Measurements from ENCODE around the gene ZNF652. TPM values are rescaled to one million over a fixed set of nuclear protein-coding genes. Genes with fewer than 3 reads are reported as not detected.
A peak's percentile ranks its signal among the peaks of the same experiment; 100 is the strongest.
"Not testable (repeated sequence)": the region's sequence is repeated elsewhere in the genome, so short reads cannot be mapped to it uniquely, and the experiment has no call there.

Gene ZNF652
- total RNA-seq, 1 experiment from 2014 or later = 18.3 TPM

- peak; percentile 86 for DNase-seq (ENCODE audit: low spot score)
These were observed 46.3 kb downstream of the ZNF652 start for GRCh38 chr17:49315551-49316257.

DNA sequence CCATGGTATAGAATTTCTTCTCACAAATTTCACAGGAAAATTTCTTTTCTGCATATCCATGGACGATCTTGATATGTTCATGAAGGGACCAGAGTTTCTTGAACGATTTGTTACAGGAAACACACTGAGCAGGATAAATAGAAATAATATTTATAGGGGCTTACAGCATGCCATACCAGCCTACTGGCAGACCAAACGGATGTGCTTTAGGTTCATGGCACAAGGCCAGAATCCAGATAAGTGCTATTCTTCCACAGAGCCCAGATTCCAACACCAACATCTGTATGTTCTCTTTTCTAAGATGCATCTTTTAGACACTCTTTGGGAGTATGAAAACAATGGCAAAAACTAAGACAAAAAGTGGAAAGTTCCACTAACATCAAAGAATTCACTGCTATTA lies 49.3 kb downstream of the ZNF652 start:
- DNase-seq (ENCODE audit: low spot score) = no peak

GRCh38 chr17:49299996-49300395 lies 62.1 kb downstream of the ZNF652 start:
- DNase-seq (ENCODE audit: low spot score) = no peak

DNA sequence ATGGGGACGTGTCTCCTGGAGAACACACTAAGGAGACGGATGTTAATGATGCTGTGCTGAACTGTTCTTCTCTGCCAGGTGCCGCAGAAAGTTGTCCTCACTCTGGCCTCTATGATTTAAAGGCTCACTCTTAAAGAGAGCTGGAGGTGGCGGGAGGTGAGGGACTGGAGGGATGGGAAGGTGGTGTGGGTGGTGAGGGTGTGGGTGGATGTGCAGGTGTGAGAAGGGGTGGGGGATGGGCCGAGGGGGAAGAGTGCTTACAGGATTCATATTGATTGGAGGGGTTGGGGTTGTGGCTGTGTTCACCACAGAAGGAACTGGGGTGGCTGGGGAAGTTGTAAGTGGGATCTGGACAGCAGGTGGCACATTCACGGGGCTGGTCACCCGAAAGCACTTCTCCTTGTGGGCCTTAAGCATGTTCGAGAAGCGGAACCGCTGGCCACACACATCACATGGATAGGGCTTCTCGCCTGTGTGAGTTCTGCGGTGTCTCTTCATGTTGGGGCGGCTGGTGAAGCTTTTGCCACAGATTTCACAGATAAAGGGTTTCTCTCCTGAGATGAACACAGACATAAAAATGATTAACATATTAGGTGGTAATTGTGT lies 63.6 kb downstream of the ZNF652 start:
- DNase-seq (ENCODE audit: low spot score) = no peak

DNA sequence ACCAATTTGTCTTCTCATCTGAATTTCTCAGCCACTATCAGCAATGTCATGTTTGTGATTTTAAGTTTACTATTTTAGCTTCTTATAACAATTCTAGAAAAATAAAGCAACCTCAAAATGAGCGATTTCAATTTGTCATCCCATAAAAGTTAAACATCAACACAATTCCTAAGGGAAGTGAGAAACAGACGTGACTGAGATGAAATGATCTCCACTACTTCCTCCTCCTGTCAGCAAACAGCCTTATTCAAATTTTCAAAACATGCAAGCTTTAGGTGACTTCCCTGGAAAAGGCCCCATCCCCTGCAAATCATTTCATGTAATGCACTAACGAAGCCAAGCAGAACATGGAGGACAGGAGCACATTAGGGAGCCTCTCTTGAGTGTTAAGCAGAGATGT lies 64.9 kb downstream of the ZNF652 start:
- DNase-seq (ENCODE audit: low spot score) = no peak

GRCh38 chr17:49294122-49294521 lies 67.9 kb downstream of the ZNF652 start:
- no peak for DNase-seq (ENCODE audit: low spot score)

DNA sequence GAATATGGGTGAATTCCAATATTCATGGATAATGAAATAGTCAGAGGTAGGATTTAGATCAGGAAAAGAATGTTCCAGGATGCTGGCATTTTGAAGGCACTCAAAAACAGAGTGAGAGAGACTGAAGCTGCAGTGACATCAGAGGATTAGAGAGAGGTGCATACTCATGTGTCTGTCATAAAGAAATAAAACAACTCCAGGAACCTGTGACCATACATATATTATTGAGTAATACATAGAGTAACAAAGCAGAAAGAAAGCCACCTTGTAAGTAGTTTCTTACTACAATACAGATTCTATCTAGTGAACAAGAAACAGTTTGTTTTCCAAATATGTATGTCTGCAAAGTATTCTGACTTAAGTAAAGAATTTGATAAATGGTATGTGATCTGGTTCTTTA lies 69.1 kb downstream of the ZNF652 start:
- no peak for DNase-seq (ENCODE audit: low spot score)

GRCh38 chr17:49291929-49292328 lies 70.1 kb downstream of the ZNF652 start:
- no peak for DNase-seq (ENCODE audit: low spot score)

DNA sequence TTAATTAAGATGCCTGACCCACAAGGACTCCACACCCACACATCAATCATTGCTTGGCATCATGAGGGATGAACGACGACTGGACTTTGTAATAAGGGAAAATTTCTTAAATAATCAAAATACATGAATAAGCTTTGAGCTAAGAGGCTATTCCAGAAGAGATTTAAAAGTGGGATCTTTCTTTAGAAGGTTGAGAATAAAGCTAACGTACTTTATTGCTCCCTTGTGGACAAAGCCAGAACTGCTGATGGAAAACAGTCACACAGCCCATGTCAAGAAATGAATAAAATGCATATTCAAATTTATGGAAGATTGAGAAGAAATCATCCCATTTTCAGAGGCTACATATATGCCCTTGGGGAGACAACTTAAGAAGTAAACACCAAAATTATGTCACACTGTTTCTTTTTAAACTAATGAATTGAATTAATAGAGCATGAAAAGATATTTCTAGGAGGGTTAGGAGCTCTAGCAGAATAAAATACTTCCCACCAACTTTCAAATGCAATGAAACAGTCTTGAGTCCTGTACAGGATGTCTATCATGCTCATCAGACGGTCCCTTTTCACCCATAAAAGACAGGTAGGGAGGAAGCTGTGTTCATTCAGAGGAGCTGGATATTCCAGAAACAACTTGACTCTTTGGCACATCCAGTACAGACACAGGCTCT lies 71.2 kb downstream of the ZNF652 start:
- DNase-seq (ENCODE audit: low spot score) = no peak

DNA sequence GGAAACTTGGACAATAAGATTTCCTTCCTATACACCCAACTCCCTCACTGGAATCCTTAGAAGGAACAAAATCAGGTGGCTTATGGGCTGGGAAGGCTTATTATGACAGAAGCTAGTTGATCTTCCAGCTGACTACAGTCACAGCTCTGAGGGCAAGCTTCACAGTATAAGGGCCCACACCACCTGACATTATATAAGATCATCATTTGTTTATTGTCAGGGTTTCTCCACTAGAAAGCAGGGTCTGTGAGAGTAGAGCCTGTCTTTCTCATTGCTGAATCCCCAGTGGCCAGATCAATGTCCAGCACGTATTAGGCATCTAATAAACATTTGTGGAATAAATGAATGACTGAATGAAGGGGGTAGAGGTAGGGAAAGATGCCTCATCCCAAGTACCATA lies 73.7 kb downstream of the ZNF652 start:
- no peak for DNase-seq (ENCODE audit: low spot score)

DNA sequence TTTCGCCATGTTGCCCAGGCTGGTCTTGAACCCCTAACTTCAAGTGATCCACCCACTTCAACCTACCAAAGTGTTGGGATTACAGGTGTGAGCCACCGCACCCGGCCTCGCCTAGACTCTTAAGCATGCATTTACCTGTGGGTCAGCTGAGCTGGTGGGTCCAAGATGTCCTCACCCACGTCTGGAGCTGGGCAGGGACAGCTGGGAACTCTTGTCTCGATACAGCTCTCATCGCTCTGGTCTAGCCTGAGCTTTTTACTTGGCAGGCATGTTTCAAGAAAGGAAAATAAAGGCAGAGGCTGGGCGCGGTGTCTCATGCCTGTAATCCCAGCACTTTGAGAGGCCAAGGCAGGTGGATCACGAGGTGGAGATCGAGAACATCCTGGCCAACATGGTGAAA lies 74.6 kb downstream of the ZNF652 start:
- DNase-seq (ENCODE audit: low spot score) = no peak

- DNase-seq (ENCODE audit: low spot score) = not testable (repeated sequence)
These were observed 75.6 kb downstream of the ZNF652 start for GRCh38 chr17:49286261-49286973.

GRCh38 chr17:49285716-49286115 lies 76.3 kb downstream of the ZNF652 start:
- DNase-seq (ENCODE audit: low spot score) = no peak

GRCh38 chr17:49280918-49281317 lies 81.1 kb downstream of the ZNF652 start:
- DNase-seq (ENCODE audit: low spot score) = no peak

- DNase-seq (ENCODE audit: low spot score) = no peak
These were observed 82.0 kb downstream of the ZNF652 start for GRCh38 chr17:49280061-49280460.

DNA sequence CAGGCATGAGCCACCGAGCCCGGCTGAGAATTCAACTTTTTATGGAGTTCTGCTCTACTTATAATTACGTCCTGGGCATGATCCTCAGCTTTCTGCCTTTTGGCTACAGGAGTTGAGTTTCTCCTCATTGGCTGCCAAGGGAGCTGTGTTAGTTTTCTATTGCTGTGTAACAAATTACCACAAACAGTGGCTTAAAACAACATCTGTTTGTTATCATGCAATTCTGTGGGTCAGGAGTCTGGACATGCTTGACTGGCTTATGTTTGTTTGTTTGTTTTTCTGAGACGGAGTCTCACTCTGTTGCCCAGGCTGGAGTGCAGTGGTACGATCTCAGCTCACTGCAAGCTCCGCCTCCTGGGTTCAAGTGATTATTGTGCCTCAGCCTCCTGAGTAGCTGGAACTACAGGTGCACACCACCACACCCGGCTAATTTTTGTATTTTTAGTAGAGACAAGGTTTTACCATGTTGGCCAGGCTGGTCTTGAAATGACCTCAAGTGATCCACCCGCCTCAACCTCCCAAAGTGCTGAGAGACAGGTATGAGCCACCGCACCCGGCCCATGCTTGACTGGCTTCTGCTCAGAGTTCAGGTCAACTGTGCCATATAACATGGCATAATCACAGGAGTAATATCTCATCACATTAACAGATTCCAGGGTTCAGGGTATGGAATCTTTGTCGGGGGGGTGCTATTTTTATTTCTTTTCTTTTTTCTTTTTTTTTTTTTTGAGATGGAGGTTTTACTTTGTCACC lies 82.6 kb downstream of the ZNF652 start:
- DNase-seq (ENCODE audit: low spot score) = not testable (repeated sequence)

- DNase-seq (ENCODE audit: low spot score) = no peak
These were observed 84.0 kb downstream of the ZNF652 start for GRCh38 chr17:49278076-49278475.

DNA sequence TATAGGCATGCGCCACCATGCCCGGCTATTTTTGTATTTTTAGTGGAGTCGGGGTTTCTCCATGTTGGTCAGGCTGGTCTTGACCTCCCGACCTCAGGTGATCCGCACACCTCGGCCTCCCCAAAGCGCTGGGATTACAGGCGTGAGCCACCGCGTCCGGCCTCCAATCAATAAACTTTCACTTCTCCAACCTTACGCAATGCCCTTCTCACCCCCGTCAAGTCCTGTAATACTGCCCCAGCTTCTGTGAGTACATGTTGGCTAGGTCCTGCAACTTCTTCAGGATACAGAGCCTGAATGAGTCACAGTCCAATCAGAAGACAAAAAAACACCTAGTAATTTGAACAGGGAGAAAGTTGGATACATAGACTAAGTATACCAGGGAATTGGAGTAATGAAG lies 84.4 kb downstream of the ZNF652 start:
- DNase-seq (ENCODE audit: low spot score) = no peak

DNA sequence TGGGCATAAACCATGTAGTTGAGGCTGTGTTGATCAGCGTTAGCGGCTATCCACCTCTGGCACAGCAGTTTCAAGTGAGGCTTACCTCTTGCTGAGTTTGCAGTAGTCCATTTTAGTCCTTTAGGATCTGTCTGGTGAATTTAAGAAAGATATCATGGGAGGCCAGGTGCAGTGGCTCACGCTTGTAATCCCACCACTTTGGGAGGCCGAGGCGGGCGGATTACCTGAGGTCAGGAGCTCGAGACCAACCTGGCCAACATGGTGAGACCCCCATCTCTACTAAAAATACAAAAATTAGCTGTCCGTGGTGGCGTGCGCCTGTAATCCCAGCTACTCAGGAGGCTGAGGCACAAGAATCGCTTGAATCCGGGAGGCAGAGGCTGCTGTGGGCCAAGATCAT lies 86.1 kb downstream of the ZNF652 start:
- DNase-seq (ENCODE audit: low spot score) = not testable (repeated sequence)

- DNase-seq (ENCODE audit: low spot score) = no peak
These were observed 92.7 kb downstream of the ZNF652 start for GRCh38 chr17:49269356-49269755.

DNA sequence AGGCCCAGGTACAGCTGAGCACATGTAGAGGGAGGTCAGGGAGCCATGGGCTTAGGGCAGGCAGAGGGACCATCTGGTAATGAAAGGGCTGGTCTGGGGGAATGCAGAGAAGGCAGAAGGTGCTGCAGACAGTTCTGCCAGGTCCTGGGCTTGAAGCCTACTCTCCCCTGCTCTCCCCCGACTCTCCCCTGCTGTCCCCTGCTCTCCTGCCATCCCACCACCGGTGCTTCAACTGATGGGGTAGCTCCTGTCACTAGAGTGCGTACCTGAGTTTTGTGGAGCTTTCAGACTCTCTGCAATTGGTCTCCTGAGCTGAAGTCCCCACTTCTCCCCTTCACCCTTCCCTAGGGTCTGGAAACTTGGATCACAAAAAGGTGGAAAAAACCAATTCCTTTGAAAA lies 94.1 kb downstream of the ZNF652 start:
- no peak for DNase-seq (ENCODE audit: low spot score)

DNA sequence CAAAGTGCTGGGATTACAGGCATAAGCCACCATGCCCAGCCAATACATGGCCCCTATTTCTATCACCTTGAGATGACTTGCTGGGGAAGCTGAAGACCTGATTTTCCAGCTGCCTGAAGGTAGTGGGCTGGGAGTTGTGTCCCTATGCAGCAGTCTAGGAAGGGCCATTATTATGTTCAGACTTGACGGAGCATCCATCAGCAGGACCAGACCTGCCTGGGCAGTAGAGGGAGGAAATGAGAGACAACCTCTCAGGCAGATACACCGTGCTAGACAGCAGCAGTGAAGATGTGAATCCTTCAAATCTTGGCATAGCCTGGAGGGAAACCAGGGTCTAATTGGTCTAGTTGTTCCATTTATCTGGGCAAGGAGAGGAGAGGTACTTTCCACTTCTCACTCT lies 95.8 kb downstream of the ZNF652 start:
- no peak for DNase-seq (ENCODE audit: low spot score)

Data from H4 (cell line).